GM10266 (cell line): ENCODE measurements around the gene EOLA1.
"Not testable (repeated sequence)": the region's sequence is repeated elsewhere in the genome, so short reads cannot be mapped to it uniquely, and the experiment has no call there.

Experiments
- DNase-seq: peaks from one replicate; pipeline ENCODE4 v3.0.0; 2012; ENCODE audit errors: extremely low spot score
- CTCF ChIP-seq: IDR thresholded peaks from 2 replicates; pipeline ENCODE4 v1.5.1; 2012; ENCODE audit warnings: mild to moderate bottlenecking, low read depth; ENCODE audit not compliant: control insufficient read depth, insufficient read depth; ENCODE audit errors: missing control alignments

The EOLA1 gene

GRCh38 chrX:149568701-149569296, 28.0 kb downstream of the EOLA1 start:
- no peak for TF ChIP-seq CTCF
- no peak for DNase-seq

GRCh38 chrX:149569770-149570169, 29.0 kb downstream of the EOLA1 start:
- DNase-seq = no peak
- TF ChIP-seq CTCF = no peak

- DNase-seq = no peak
- TF ChIP-seq CTCF = no peak
Measured at GRCh38 chrX:149570668-149571067, 29.9 kb downstream of the EOLA1 start.

GRCh38 chrX:149571770-149572169, 31.0 kb downstream of the EOLA1 start:
- DNase-seq = no peak
- no peak for TF ChIP-seq CTCF

GRCh38 chrX:149572743-149573142, 31.9 kb downstream of the EOLA1 start:
- DNase-seq = no peak
- no peak for TF ChIP-seq CTCF

GRCh38 chrX:149573456-149573855, 32.6 kb downstream of the EOLA1 start:
- DNase-seq = not testable (repeated sequence)

GRCh38 chrX:149585631-149586030, 44.8 kb downstream of the EOLA1 start:
- DNase-seq = not testable (repeated sequence)

GRCh38 chrX:149587359-149587758, 46.5 kb downstream of the EOLA1 start, which contains the start of gene MAGEA9B:
Gene MAGEA9B, minus strand, starts transcription at chrX:149587459. Its CDS starts 4,280 bp downstream, at chrX:149583179.
- not testable (repeated sequence) for DNase-seq

- DNase-seq = not testable (repeated sequence)
Measured at GRCh38 chrX:149590993-149591392, 50.2 kb downstream of the EOLA1 start.

GRCh38 chrX:149595214-149595613, 54.4 kb downstream of the EOLA1 start, which contains the start of gene HSFX2:
Gene HSFX2, minus strand, starts transcription at chrX:149595314. Its CDS starts 614 bp downstream, at chrX:149594700.
- not testable (repeated sequence) for DNase-seq

- not testable (repeated sequence) for DNase-seq
Measured at GRCh38 chrX:149595943-149596342, 55.1 kb downstream of the EOLA1 start.
